SKM-1 (cell line): ENCODE data around the gene RDH5.

Experiments
- DNase-seq: peaks from one replicate; lab custom pipeline; 2025; ENCODE audit not compliant: unreplicated experiment; lab: John Stamatoyannopoulos, UW

RDH5 gene

GRCh38 chr12:55711786-55712553 lies 8.2 kb upstream of the RDH5 start:
- no peak for DNase-seq

- no peak for DNase-seq
These were observed 7.3 kb upstream of the RDH5 start for GRCh38 chr12:55712700-55713415.

GRCh38 chr12:55713721-55714120 lies 6.5 kb upstream of the RDH5 start:
- no peak for DNase-seq

- DNase-seq: no peak
These were observed 4.9 kb upstream of the RDH5 start for GRCh38 chr12:55715169-55715764.

GRCh38 chr12:55715833-55716581 lies 4.2 kb upstream of the RDH5 start, which contains the start of gene BLOC1S1:
BLOC1S1 (plus strand) TSS chr12:55716046; CDS start chr12:55716052, 6 bp downstream.
- DNase-seq: peak; percentile 38

GRCh38 chr12:55716582-55716957 lies 3.6 kb upstream of the RDH5 start:
- DNase-seq: no peak

DNA sequence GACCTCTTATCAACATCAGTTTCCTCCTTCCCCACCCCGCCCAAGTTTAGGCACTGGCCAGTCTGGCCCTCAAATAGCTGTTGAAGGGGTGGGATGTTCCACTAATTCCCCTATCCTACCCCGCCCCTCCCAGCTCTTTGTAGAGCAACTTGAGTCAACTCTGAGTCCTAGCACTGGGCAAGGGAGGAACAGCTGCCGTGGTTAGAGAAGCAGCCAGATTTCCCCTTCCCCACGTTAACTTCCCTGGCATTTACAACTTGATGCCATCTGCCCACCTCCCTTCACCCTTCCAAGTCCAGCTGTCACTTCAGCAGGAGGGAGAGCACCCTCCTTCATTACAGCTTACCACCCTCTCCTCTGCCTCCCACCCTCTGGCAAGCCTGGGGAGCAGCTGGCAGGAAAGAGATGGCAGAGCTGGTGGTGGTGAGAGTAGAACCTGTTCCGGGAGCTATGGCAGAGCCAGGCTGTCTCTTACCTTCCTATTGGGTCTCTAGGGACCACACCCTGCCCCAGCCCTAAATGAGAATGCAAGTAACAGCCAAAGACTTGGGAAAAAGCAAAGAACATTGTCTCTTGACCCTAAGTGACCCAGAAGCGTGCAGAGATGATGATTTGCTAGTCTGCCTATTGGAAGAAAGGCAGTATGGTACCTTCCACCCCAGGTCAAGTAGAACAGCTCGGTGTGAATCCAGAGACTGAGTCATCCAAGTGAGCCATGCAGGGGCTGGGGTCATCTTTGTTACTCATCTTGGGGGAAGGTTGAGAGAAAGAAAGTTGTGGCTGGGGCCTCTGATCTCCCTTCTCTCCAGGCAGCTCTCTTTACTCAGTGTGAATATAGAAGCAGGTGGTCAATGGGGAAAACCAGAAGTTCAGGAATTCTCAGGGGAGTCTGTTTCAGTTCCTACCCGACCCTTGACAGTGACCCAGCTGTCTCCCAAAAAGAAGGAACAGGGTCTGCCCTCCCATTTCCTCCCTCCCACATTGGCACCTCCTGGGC lies 2.9 kb upstream of the RDH5 start:
- no peak for DNase-seq

GRCh38 chr12:55718015-55718414 lies 2.2 kb upstream of the RDH5 start:
- no peak for DNase-seq

GRCh38 chr12:55718624-55719275 lies 1.4 kb upstream of the RDH5 start:
- DNase-seq: no peak

DNA sequence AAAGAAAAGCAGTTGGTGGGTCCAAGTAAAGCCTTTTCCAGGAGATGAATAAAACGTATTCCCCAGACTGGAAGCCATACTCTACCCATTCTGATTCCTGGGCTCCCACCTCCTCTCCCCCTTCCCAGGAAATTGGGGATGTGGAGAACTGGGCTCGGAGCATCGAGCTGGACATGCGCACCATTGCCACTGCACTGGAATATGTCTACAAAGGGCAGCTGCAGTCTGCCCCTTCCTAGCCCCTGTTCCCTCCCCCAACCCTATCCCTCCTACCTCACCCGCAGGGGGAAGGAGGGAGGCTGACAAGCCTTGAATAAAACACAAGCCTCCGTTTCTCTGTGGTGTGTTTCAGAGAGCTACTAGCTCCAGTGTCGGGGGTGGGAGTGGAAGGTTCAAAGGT lies 822 bp upstream of the RDH5 start:
- no peak for DNase-seq

DNA sequence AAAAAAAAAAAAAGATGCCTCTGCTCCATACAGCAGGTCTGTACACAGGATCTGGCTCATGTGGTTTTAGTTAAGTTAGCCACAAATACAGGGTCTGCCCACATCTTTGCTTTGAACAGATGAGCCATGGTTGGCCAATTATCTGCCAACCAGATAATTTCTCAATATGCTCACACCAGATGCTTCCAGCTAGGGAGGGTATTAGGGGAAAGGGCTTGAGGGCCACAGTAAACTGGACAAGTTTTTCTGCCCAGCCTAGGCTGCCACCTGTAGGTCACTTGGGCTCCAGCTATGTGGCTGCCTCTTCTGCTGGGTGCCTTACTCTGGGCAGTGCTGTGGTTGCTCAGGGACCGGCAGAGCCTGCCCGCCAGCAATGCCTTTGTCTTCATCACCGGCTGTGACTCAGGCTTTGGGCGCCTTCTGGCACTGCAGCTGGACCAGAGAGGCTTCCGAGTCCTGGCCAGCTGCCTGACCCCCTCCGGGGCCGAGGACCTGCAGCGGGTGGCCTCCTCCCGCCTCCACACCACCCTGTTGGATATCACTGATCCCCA lies 776 bp downstream of the RDH5 start:
- no peak for DNase-seq

GRCh38 chr12:55721601-55722213 lies 1.5 kb downstream of the RDH5 start:
- DNase-seq: no peak

DNA sequence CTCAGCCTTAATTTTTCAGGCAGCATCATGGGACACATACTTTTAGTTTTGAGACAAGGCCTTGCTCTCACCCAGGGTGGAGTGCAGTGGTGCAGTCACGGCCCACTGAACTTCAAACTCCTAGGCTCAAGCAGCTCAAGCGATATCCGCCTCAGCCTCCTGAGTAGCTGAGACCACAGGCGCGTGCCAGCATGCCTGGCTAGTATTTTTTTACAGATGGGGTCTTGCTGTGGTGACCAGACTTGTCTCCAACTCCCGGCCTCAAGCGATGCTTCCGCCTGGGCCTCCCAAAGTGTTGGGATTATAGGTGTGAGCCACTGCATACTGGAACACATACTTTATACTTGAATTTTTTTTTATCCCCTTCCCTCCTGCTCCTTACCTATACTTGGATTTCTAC lies 2.8 kb downstream of the RDH5 start:
- DNase-seq: no peak

DNA sequence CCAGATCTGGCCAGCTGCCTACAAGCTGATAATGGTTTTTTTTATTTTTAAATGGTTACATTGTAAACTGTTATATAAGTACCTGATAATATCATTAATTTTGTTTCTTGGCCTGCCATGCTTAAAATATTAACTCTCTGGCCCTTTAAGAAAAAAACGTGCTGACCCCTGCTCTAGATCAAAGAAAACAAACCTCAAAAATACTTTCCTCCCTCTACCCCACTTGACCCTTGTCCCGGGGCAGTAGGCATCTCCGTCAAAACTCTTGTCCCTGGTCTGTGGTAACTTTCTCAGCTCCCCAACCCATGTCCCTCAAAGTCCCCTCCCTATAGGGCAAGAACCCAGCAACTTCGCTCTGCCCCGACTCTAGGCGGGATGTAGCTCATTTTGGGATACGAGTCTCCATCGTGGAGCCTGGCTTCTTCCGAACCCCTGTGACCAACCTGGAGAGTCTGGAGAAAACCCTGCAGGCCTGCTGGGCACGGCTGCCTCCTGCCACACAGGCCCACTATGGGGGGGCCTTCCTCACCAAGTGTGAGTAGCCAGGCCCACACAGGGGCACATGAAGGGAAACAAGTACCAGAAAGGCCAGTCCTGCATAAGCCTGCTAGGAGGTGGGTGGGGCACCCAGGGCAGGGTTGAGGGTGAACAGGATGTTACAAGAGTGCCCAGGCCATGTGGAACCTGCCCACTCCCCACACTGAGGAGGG lies 3.5 kb downstream of the RDH5 start:
- no peak for DNase-seq

- no peak for DNase-seq
These were observed 4.2 kb downstream of the RDH5 start for GRCh38 chr12:55724226-55724939.

DNA sequence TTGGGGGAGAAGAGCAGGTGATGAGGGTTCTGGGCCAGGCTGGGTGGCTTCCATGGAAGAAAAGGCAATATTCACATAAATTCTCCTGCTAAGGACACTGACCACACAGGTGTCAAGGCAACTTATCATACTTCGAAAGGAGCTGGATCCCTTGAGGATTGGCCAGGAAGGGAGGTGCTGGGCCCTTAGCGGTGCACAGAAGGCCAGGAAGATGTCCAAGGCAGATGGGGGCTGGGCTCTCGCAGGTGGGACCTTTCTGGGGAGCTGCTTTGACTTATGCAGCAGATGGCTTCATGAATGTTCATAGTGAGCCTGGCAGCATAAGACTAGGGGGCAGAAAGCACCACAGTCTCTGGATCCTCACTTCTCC lies 4.7 kb downstream of the RDH5 start:
- no peak for DNase-seq

DNA sequence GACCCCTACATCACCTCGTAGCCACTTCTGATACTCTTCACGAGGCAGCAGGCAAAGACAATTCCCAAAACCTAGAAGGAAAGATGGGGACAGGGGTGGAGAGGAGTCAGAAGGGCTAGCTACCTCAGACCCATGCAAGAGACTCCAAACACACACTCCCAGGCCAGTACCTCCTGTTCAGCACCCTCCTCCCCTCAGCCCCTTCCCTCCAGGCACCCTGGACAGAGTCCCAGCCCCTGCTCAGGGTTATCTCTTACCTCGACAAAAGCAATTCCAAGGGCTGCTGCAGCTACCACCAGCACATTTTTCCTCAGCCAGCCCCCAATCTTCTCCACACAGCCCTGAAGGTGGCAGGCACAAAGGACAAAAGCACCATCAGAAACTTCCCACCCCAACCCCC lies 5.4 kb downstream of the RDH5 start:
- DNase-seq: no peak

GRCh38 chr12:55726971-55727370 lies 6.8 kb downstream of the RDH5 start:
- no peak for DNase-seq
